Gastroesophageal sphincter (tissue), 4 donors: ENCODE measurements around the gene TMEM30A. TPM values are rescaled to one million over a fixed set of nuclear protein-coding genes. Genes with fewer than 3 reads are reported as not detected.

ENCODE experiments used
- ATAC-seq: fragments of 150-250 bp; one replicate; pipeline ENCODE4 v1.9.1; 2016; ENCODE audit warnings: mild to moderate bottlenecking, moderate library complexity
- H3K27ac ChIP-seq, 4 donors: fragments of 200-600 bp; sonication (generic) in 3 of 4; 1 replicate in 3 of 4; 2 replicates in 1 of 4; pipeline ENCODE4 v1.5.1; 2016 to 2019
- H3K27me3 ChIP-seq: fragments of 200-600 bp; sonication (generic); one replicate; pipeline ENCODE4 v1.5.1; 2019
- H3K36me3 ChIP-seq, 2 donors: fragments of 200-600 bp; sonication (generic); one replicate each; pipeline ENCODE4 v1.5.1; 2019; ENCODE audit warnings: control low read depth in 1 of 2
- H3K4me1 ChIP-seq, 3 donors: fragments of 200-600 bp; sonication (generic); 1 replicate in 2 of 3; 2 replicates in 1 of 3; pipeline ENCODE4 v1.5.1; 2016 to 2019; ENCODE audit warnings: control low read depth in 2 of 3
- H3K4me3 ChIP-seq, 2 donors: fragments of 200-600 bp; sonication (generic); one replicate each; pipeline ENCODE4 v1.5.1; 2019; ENCODE audit warnings: mild to moderate bottlenecking in 1 of 2, moderate library complexity in 1 of 2
- H3K9me3 ChIP-seq, 3 donors: fragments of 200-600 bp; sonication (generic); one replicate each; pipeline ENCODE4 v1.5.1; 2017 to 2019; ENCODE audit warnings: control low read depth in 2 of 3
- CTCF ChIP-seq, 4 experiments: fragments of 200-600 bp in 2 of 4; fragments of 450-650 bp in 2 of 4; sonication (generic) in 1 of 4; IDR thresholded peaks; one replicate each; pipeline ENCODE4 v1.5.1; 2017 to 2019; ENCODE audit warnings: antibody characterized with exemption in 4 of 4, mild to moderate bottlenecking in 2 of 4, moderate library complexity in 2 of 4
- EP300 ChIP-seq: sonication (generic); formaldehyde crosslinking; IDR thresholded peaks from one replicate; pipeline ENCODE4 v1.6.1; 2017; ENCODE audit warnings: antibody characterized with exemption, mild to moderate bottlenecking
- POLR2A ChIP-seq, 2 donors: fragments of 450-650 bp; IDR thresholded peaks; one replicate each; pipeline ENCODE4 v1.6.1; 2017; ENCODE audit warnings: antibody characterized with exemption in 2 of 2, mild to moderate bottlenecking in 2 of 2, moderate library complexity in 1 of 2
- POLR2AphosphoS5 ChIP-seq: sonication (generic); formaldehyde crosslinking; IDR thresholded peaks from one replicate; pipeline ENCODE4 v1.6.1; 2017; ENCODE audit warnings: antibody characterized with exemption
- WGBS, 2 donors: methylation state at CpG; one replicate each; pipeline ENCODE4 v1.1.5; 2018; ENCODE audit warnings: low coverage in 1 of 2; 5-methylcytosine and 5-hydroxymethylcytosine counted together
- total RNA-seq, 4 donors: library from RNA; depleted of rRNA; stranded (reverse); fragments of >200 nt; gene quantifications; one replicate each; pipeline ENCODE4 v1.1.0, GENCODE V29; 2016

The TMEM30A gene
- total RNA-seq, 4 donors from 2014 or later: 90.2 to 125 (median 97.5) TPM

DNA sequence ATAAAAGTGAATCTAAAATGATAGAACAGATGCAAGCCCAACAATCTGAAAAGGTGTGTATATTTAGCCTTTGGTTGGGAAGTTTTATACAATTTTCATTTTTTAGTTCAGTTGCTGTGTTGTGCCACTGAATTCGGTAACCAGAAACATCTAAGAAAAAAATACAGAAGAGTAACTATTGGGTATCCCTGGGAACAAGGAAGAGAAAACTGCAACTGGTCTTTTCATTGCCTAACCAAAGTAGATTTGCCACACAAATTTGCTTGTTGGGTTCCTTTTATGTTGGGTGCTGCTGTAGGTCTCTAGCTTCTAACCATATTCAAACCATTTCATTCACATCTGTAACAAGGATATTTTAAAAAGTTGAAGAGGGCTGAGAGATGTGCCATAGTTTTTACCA is 2.8 kb upstream of the TMEM30A start:
- TF ChIP-seq POLR2AphosphoS5: no peak
- TF ChIP-seq POLR2A (IDR thresholded peaks at IDR 0.05): no peak
- TF ChIP-seq EP300: no peak
- no peak for TF ChIP-seq CTCF (IDR thresholded peaks at IDR 0.05)
- peaks cover 3 to 47% (median 3%) of the 10 kb centered on the region in 3 donors for H3K4me1 ChIP-seq
- no peaks in the 10 kb centered on the region for H3K36me3 ChIP-seq
- H3K4me3 ChIP-seq: no peak overlapping the region
- ATAC-seq: no peak
- whole genome bisulfite sequencing, 2 donors: 75 to 78% methylated on average over 1 of the region's 1 CpG
- H3K27ac ChIP-seq: no peak overlapping the region
- H3K9me3 ChIP-seq: no peaks in the 10 kb centered on the region
- H3K27me3 ChIP-seq: no peaks in the 10 kb centered on the region

GRCh38 chr6:75286955-75287354 is 2.4 kb upstream of the TMEM30A start:
- Histone ChIP-seq H3K27me3 (no peaks in the 10 kb centered on the region), H3K27ac (no peak overlapping the region), H3K4me1 (peaks cover 3 to 51% (median 6%) of the 10 kb centered on the region in 3 donors), H3K36me3 (no peaks in the 10 kb centered on the region), H3K9me3 (no peaks in the 10 kb centered on the region), H3K4me3 (no peak overlapping the region)
- no peak for ATAC-seq
- 86 to 88% methylated on average over 2 of the region's 2 CpGs for WGBS, 2 donors
- no peak for TF ChIP-seq POLR2A (IDR thresholded peaks at IDR 0.05)
- no peak for TF ChIP-seq EP300
- TF ChIP-seq POLR2AphosphoS5: no peak
- no peak for TF ChIP-seq CTCF (IDR thresholded peaks at IDR 0.05)

DNA sequence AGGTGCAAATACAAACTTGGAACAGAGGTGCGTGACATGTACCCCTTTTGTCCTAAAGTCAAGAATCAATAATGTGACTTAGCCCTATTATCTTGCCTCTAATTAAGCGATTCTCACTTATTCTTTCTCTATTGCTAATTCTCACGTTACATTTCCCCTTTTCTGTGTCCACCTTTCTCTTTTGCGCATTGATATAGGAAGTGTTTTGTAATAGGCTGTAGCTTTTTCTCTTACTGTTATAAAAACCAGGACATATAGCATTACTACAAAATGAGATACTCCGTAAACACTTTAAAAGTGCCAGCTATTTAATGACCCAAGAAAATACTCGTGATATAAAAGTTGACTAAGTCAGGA is 669 bp upstream of the TMEM30A start:
- no peaks in the 10 kb centered on the region for H3K36me3 ChIP-seq
- peaks cover 7 to 60% (median 12%) of the 10 kb centered on the region in 3 donors for H3K4me1 ChIP-seq

GRCh38 chr6:75283907-75284631 is 523 bp downstream of the TMEM30A start:
- ATAC-seq: peak; percentile 20
- 2 to 5% methylated on average over 4 to 21 of the region's 36 CpGs for WGBS, 2 donors

More for the DNA sequence above, 669 bp upstream of the TMEM30A start:
- Histone ChIP-seq H3K4me3 (peak overlapping the region; percentile 76 to 87), H3K27ac (peak overlapping the region; percentile 65 to 96 (median 94)), H3K27me3 (no peaks in the 10 kb centered on the region), H3K9me3 (no peaks in the 10 kb centered on the region)
- 3 to 5% methylated on average over 6 of the region's 6 CpGs for WGBS, 2 donors
- TF ChIP-seq CTCF (IDR thresholded peaks at IDR 0.05) (no peak), EP300 (no peak), POLR2AphosphoS5 (no peak), POLR2A (IDR thresholded peaks at IDR 0.05) (no peak)
- ATAC-seq: no peak

More at GRCh38 chr6:75283907-75284631, 523 bp downstream of the TMEM30A start:
- H3K4me1 ChIP-seq: peaks cover 9 to 64% (median 16%) of the 10 kb centered on the region in 3 donors
- H3K27ac ChIP-seq: peak overlapping the region; percentile 67 to 96 (median 94)
- H3K27me3 ChIP-seq: no peaks in the 10 kb centered on the region
- H3K9me3 ChIP-seq: no peaks in the 10 kb centered on the region
- peak overlapping the region; percentile 76 to 87 for H3K4me3 ChIP-seq
- no peaks in the 10 kb centered on the region for H3K36me3 ChIP-seq
- no peak for TF ChIP-seq CTCF (IDR thresholded peaks at IDR 0.05)
- no peak for TF ChIP-seq POLR2A (IDR thresholded peaks at IDR 0.05)
- no peak for TF ChIP-seq POLR2AphosphoS5
- TF ChIP-seq EP300: no peak
